Keratinocyte (primary cell): ENCODE data around the gene ZDHHC4. TPM values are rescaled to one million over a fixed set of nuclear protein-coding genes. Genes with fewer than 3 reads are reported as not detected.

Source experiments
- DNase-seq: peaks from one replicate; pipeline ENCODE4 v3.0.0-alpha.2; 2011; ENCODE audit warnings: low read depth, missing footprints, low spot score
- FAIRE-seq: peaks from 2 replicates; lab custom pipeline; 2011; peaks lifted over from hg19 to GRCh38; lab: Jason Lieb, UNC
- H2AFZ ChIP-seq: 2 replicates; pipeline ENCODE4 v1.6.0; 2012; ENCODE audit warnings: low read length, control low read depth, inconsistent platforms; ENCODE audit not compliant: control insufficient read depth
- H3K27ac ChIP-seq: 2 replicates; pipeline ENCODE4 v1.5.1; 2011; ENCODE audit warnings: low read length; ENCODE audit not compliant: control insufficient read depth, insufficient read depth
- H3K27me3 ChIP-seq: 3 replicates; pipeline ENCODE4 v1.6.0; 2011; ENCODE audit warnings: low read length; ENCODE audit not compliant: control insufficient read depth, insufficient read depth; ENCODE audit errors: extremely low read depth
- H3K36me3 ChIP-seq, 2 experiments: 2 replicates in 1 of 2; 3 replicates in 1 of 2; pipeline ENCODE4 v1.5.1; 2011; ENCODE audit warnings: low read length in 2 of 2, mild to moderate bottlenecking in 1 of 2; ENCODE audit not compliant: control insufficient read depth in 2 of 2, insufficient read depth in 2 of 2; ENCODE audit errors: extremely low read depth in 1 of 2
- H3K4me1 ChIP-seq: 3 replicates; pipeline ENCODE4 v1.5.1; 2011; ENCODE audit warnings: low read length; ENCODE audit not compliant: control insufficient read depth, insufficient read depth; ENCODE audit errors: extremely low read depth
- H3K4me2 ChIP-seq: 3 replicates; pipeline ENCODE4 v1.6.0; 2011; ENCODE audit warnings: low read depth, low read length; ENCODE audit not compliant: control insufficient read depth, insufficient read depth; ENCODE audit errors: extremely low read depth
- H3K4me3 ChIP-seq, 3 experiments: fragments of 200-600 bp in 1 of 3; sonication (generic) in 1 of 3; 2 replicates in 2 of 3; 3 replicates in 1 of 3; pipeline ENCODE4 v1.5.1; 2011 to 2016; ENCODE audit warnings: low read length in 3 of 3, mild to moderate bottlenecking in 3 of 3, control low read depth in 2 of 3, inconsistent platforms in 1 of 3, low read depth in 1 of 3, mixed read lengths in 1 of 3, mixed run types in 1 of 3, moderate library complexity in 1 of 3; ENCODE audit not compliant: control insufficient read depth in 2 of 3, insufficient read depth in 2 of 3; ENCODE audit errors: extremely low read depth in 1 of 3
- H3K79me2 ChIP-seq: 2 replicates; pipeline ENCODE4 v1.6.0; 2012; ENCODE audit warnings: low read length; ENCODE audit not compliant: control insufficient read depth, insufficient read depth
- H3K9ac ChIP-seq: 3 replicates; pipeline ENCODE4 v1.6.0; 2011; ENCODE audit warnings: low read length; ENCODE audit not compliant: control insufficient read depth, insufficient read depth; ENCODE audit errors: extremely low read depth
- H3K9me1 ChIP-seq: 3 replicates; pipeline ENCODE4 v1.6.0; 2011; ENCODE audit warnings: low read length; ENCODE audit not compliant: control insufficient read depth, insufficient read depth; ENCODE audit errors: extremely low read depth
- H3K9me3 ChIP-seq: 2 replicates; pipeline ENCODE4 v1.5.1; 2012; ENCODE audit warnings: low read depth, low read length; ENCODE audit not compliant: control insufficient read depth
- H4K20me1 ChIP-seq: 3 replicates; pipeline ENCODE4 v1.6.0; 2011; ENCODE audit warnings: low read length; ENCODE audit not compliant: control insufficient read depth, insufficient read depth; ENCODE audit errors: extremely low read depth
- CTCF ChIP-seq, 3 experiments: IDR thresholded peaks in 1 of 3; conservative IDR thresholded peaks in 1 of 3; optimal IDR thresholded peaks in 1 of 3; 2 replicates in 2 of 3; 3 replicates in 1 of 3; pipeline versions ENCODE3 to v1.5.1; 2011; ENCODE audit warnings: low read length in 3 of 3, mild to moderate bottlenecking in 3 of 3, moderate library complexity in 2 of 3, control low read depth in 1 of 3, inconsistent platforms in 1 of 3; ENCODE audit not compliant: insufficient read depth in 2 of 3; ENCODE audit errors: extremely low read depth in 1 of 3
- EZH2 ChIP-seq: IDR thresholded peaks from one replicate; pipeline ENCODE4 v1.6.1; 2012; ENCODE audit warnings: inconsistent platforms, mild to moderate bottlenecking, low read length, moderate library complexity
- dilution Hi-C: fragments of 300-500 bp; cut with MboI; formaldehyde crosslinking; loops from one replicate; pipeline ENCODE4 v1.7.0; 2020; ENCODE audit warnings: low sequenced_read_pairs; ENCODE audit not compliant: extremely low pct_ligation_motif_present
- polyA plus RNA-seq, 5 experiments: library from polyadenylated mRNA; depleted of rRNA in 3 of 5; stranded (reverse) in 3 of 5; stranded (forward) in 1 of 5; unstranded in 1 of 5; fragments of >200 nt; gene quantifications; 1 replicate in 1 of 5; 2 replicates in 3 of 5; 3 replicates in 1 of 5; pipeline versions ENCODE4 v1.2.1 to v1.2.3, GENCODE V29; 2011 to 2012; ENCODE audit warnings: missing spikeins in 2 of 5, low read depth in 1 of 5, low replicate concordance in 1 of 5

The ZDHHC4 gene
- polyA plus RNA-seq, 1 donor (not counting 4 experiments of a cell fraction or from before 2014, with no cell fraction given) = 50.7 TPM

GRCh38 chr7:6614953-6615722, 37.9 kb downstream of the ZDHHC4 start, which contains the start of gene ZNF853:
ZNF853 (plus strand) TSS chr7:6615610; CDS start chr7:6616175, 565 bp downstream.
- H3K9ac ChIP-seq = no peak within 1 kb of the TSS
- no peak within 1 kb of the TSS for H3K27ac ChIP-seq
- no peak within 1 kb of the TSS for H2AFZ ChIP-seq
- FAIRE-seq (no peak), DNase-seq (no peak)
- H3K4me1 ChIP-seq = no peaks in the 10 kb centered on the region
- H3K27me3 ChIP-seq = peaks cover 40% of the 10 kb centered on the region
- dilution Hi-C loops = no loop called here
- H4K20me1 ChIP-seq = no peaks in the 10 kb centered on the region
- TF ChIP-seq EZH2 = peak; percentile 99
- TF ChIP-seq CTCF (optimal IDR thresholded peaks at IDR 0.05 in 1 of 3, IDR thresholded peaks at IDR 0.05 in 1 of 3, conservative IDR thresholded peaks at IDR 0.05 in 1 of 3; ENCODE audit: extremely low read depth in 1 of 3, insufficient read depth in 2 of 3, low read length in 3 of 3) = no peak
- no peaks in the 10 kb centered on the region for H3K9me3 ChIP-seq
- H3K4me2 ChIP-seq = no peak within 1 kb of the TSS
- no peaks in the 10 kb centered on the region for H3K79me2 ChIP-seq
- no peaks in the 10 kb centered on the region for H3K36me3 ChIP-seq
- H3K9me1 ChIP-seq = no peaks in the 10 kb centered on the region
- no peak within 1 kb of the TSS for H3K4me3 ChIP-seq

GRCh38 chr7:6615723-6616555, 38.7 kb downstream of the ZDHHC4 start:
- DNase-seq (no peak), FAIRE-seq (no peak)
- Histone ChIP-seq H3K36me3 (no peaks in the 10 kb centered on the region), H2AFZ (no peak overlapping the region), H3K9ac (no peak overlapping the region), H3K4me3 (no peak overlapping the region), H3K27me3 (peaks cover 40% of the 10 kb centered on the region), H4K20me1 (no peaks in the 10 kb centered on the region), H3K9me3 (no peaks in the 10 kb centered on the region), H3K4me2 (no peak overlapping the region), H3K79me2 (no peaks in the 10 kb centered on the region), H3K9me1 (no peaks in the 10 kb centered on the region), H3K4me1 (no peaks in the 10 kb centered on the region), H3K27ac (no peak overlapping the region)
- TF ChIP-seq CTCF (optimal IDR thresholded peaks at IDR 0.05 in 1 of 3, IDR thresholded peaks at IDR 0.05 in 1 of 3, conservative IDR thresholded peaks at IDR 0.05 in 1 of 3; ENCODE audit: extremely low read depth in 1 of 3, insufficient read depth in 2 of 3, low read length in 3 of 3) (no peak), EZH2 (peak; percentile 94)
- dilution Hi-C loops = no loop called here
